A549 treated with Mapracorat at 1 μM for 4 hours (cell line): ENCODE results near the gene STK39. TPM values are rescaled to one million over a fixed set of nuclear protein-coding genes. Genes with fewer than 3 reads are reported as not detected.

ENCODE experiments used
- total RNA-seq: library from RNA; stranded (reverse); fragments of 200-300 nt; extraction: Qiagen RNA extraction; gene quantifications from 5 replicates; pipeline ENCODE4 v1.2.3, GENCODE V29; 2022

Gene STK39
- 14.1 to 19.6 TPM (median 18.0 TPM) in 5 replicates for total RNA-seq

DNA sequence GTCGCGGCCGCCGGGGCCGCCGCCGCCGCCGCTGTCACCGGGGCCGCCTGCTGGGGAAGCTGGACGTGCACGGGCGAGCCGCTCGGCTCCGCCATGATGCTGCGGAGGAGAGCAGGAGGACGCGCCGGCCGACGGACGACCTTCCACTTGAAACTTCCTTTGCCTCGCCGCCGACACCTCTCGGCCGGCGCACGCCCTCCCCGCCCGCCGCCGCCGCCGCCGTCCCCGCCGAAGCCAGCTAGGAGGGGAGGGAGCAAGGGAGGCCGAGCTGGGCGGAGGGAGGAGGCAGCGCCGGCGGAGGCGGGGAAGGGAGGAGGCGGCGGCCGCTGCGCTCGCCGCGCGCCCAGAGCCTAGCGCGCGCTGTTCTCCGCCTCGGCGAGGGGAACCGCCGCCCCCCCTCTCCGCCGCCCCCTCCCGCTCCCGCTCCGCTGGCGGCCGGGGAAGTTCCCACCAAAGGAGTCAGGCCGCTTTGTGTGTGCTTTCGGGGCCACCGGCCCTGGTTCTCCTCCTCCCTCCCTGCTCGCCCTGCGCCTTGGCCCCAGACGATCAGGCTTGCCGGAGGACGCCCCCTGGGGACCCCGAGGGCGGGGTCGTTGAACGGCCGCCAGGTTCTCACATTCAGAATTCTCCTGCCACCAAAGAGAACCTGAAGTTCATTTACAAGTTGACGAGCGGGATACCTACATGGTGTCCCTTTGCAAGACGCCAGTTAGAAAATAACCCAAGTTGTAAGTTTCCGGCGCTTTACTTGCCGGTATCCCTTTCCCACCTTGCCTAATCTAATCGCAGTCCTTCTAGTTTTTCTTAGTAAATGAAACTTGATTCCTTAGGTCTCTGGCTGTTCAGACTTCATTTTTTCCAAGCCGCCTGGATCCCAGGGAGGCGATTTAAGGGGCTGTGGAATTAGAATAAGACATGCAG, at the start of gene STK39:
STK39 (minus strand) TSS at position 255 of the 921 bp plus-strand sequence; CDS start at position 95, 160 bp downstream.

Other genes with a start within 250 kb of the STK39 start
- 14.2 to 16.8 TPM (median 16.4 TPM) in 5 replicates for gene CERS6, start 208.7 kb upstream of the STK39 start, total RNA-seq